Esophagus muscularis mucosa (tissue), 3 donors: ENCODE results near the gene ADAR.
"Not testable (repeated sequence)": the region's sequence is repeated elsewhere in the genome, so short reads cannot be mapped to it uniquely, and the experiment has no call there.

Experiments used
- CTCF ChIP-seq, 3 experiments: fragments of 200-600 bp in 2 of 3; fragments of 450-650 bp in 1 of 3; sonication (generic) in 2 of 3; IDR thresholded peaks; one replicate each; pipeline ENCODE4 v1.5.1; 2017 to 2019; ENCODE audit warnings: antibody characterized with exemption in 3 of 3, mild to moderate bottlenecking in 2 of 3, moderate library complexity in 1 of 3
- POLR2A ChIP-seq: fragments of 450-650 bp; IDR thresholded peaks from one replicate; pipeline ENCODE4 v1.6.1; 2017; ENCODE audit warnings: antibody characterized with exemption, moderate library complexity, mild to moderate bottlenecking, low read depth

GRCh38 chr1:154644724-154645123 lies 36.7 kb upstream of the ADAR start:
- TF ChIP-seq CTCF (IDR thresholded peaks at IDR 0.05); POLR2A: not testable (repeated sequence)
